Activated naive CD4-positive, alpha-beta T cell treated with anti-CD3 and anti-CD28 coated beads, Interleukin-2, amount 50 U/mL, for 24 hours (primary cell): ENCODE data around the gene HOXA10.

Source experiments
- H3K27ac Mint-ChIP-seq: one replicate; pipeline ENCODE4 v1.8.0; 2021; ENCODE audit warnings: mild to moderate bottlenecking, mixed read lengths
- H3K27me3 Mint-ChIP-seq: one replicate; pipeline ENCODE4 v1.8.0; 2021; ENCODE audit warnings: mixed read lengths
- H3K36me3 Mint-ChIP-seq: one replicate; pipeline ENCODE4 v1.8.0; 2021; ENCODE audit warnings: mixed read lengths
- H3K4me1 Mint-ChIP-seq: one replicate; pipeline ENCODE4 v1.8.0; 2021; ENCODE audit warnings: mixed read lengths
- H3K4me3 Mint-ChIP-seq: one replicate; pipeline ENCODE4 v1.8.0; 2021; ENCODE audit warnings: mild to moderate bottlenecking, mixed read lengths
- H3K9me3 Mint-ChIP-seq: one replicate; pipeline ENCODE4 v1.8.0; 2021; ENCODE audit warnings: mixed read lengths

HOXA10 gene

GRCh38 chr7:27151341-27151930 lies 22.7 kb downstream of the HOXA10 start:
- peak overlapping the region; percentile 80 for H3K4me3 Mint-ChIP-seq
- H3K36me3 Mint-ChIP-seq, result peaks cover 3% of the 10 kb centered on the region
- H3K4me1 Mint-ChIP-seq, result peaks cover 56% of the 10 kb centered on the region
- peak overlapping the region; percentile 91 for H3K27ac Mint-ChIP-seq
- H3K9me3 Mint-ChIP-seq, result no peaks in the 10 kb centered on the region
- peaks cover 69% of the 10 kb centered on the region for H3K27me3 Mint-ChIP-seq

GRCh38 chr7:27150568-27151340 lies 23.4 kb downstream of the HOXA10 start:
- Mint-ChIP-seq H3K4me1 (peaks cover 50% of the 10 kb centered on the region), H3K27ac (no peak overlapping the region), H3K27me3 (peaks cover 72% of the 10 kb centered on the region), H3K4me3 (peak overlapping the region; percentile 80), H3K36me3 (peaks cover 3% of the 10 kb centered on the region), H3K9me3 (no peaks in the 10 kb centered on the region)

- Mint-ChIP-seq H3K4me3 (no peak overlapping the region), H3K27me3 (peaks cover 69% of the 10 kb centered on the region), H3K4me1 (peaks cover 43% of the 10 kb centered on the region), H3K27ac (no peak overlapping the region), H3K9me3 (no peaks in the 10 kb centered on the region), H3K36me3 (peaks cover 3% of the 10 kb centered on the region)
These were observed 24.1 kb downstream of the HOXA10 start for GRCh38 chr7:27149842-27150567.

GRCh38 chr7:27148756-27149641 lies 25.1 kb downstream of the HOXA10 start:
- Mint-ChIP-seq H3K27me3 (peaks cover 63% of the 10 kb centered on the region), H3K4me3 (no peak overlapping the region), H3K4me1 (peaks cover 33% of the 10 kb centered on the region), H3K9me3 (no peaks in the 10 kb centered on the region), H3K27ac (no peak overlapping the region), H3K36me3 (no peaks in the 10 kb centered on the region)

DNA sequence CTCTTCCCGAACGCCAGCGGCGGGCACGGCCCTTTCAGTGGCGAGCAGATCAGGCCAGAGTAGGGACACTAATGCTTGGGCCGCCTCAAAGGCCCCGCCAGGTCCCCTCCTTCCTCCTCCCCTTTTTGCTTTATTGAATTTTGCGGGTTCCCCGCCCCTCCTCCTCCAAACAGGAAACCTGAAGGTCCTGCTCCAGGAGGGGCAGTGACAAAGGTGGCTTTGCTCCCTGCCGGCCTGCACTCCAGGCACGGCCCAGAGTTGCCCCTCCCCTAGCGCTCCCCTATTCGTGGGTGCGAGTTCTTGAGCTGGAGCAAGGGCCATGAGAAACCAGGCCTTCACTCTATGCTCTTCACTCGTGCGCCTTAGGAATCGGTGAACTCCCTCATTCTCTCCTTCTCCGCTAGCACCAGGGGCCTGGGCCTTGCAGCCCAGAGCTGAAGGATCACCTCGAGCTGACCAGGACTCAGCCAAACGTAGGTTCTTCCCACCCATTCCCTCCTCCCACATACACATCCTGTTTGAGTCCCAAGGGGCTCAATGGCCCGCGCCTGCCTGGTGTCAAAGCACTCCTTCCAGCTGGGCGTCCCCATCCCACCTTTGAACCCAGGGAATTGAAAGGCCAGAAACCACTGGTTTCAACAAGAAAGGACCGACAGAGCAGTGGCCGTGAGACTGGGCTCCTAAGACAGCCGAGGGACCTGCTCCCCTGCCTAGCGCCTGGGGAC lies 25.9 kb downstream of the HOXA10 start:
- peaks cover 26% of the 10 kb centered on the region for H3K4me1 Mint-ChIP-seq
- H3K27me3 Mint-ChIP-seq, result peaks cover 55% of the 10 kb centered on the region
- H3K36me3 Mint-ChIP-seq, result no peaks in the 10 kb centered on the region
- H3K27ac Mint-ChIP-seq, result peak overlapping the region; percentile 62
- no peaks in the 10 kb centered on the region for H3K9me3 Mint-ChIP-seq
- H3K4me3 Mint-ChIP-seq, result peak overlapping the region; percentile 76

DNA sequence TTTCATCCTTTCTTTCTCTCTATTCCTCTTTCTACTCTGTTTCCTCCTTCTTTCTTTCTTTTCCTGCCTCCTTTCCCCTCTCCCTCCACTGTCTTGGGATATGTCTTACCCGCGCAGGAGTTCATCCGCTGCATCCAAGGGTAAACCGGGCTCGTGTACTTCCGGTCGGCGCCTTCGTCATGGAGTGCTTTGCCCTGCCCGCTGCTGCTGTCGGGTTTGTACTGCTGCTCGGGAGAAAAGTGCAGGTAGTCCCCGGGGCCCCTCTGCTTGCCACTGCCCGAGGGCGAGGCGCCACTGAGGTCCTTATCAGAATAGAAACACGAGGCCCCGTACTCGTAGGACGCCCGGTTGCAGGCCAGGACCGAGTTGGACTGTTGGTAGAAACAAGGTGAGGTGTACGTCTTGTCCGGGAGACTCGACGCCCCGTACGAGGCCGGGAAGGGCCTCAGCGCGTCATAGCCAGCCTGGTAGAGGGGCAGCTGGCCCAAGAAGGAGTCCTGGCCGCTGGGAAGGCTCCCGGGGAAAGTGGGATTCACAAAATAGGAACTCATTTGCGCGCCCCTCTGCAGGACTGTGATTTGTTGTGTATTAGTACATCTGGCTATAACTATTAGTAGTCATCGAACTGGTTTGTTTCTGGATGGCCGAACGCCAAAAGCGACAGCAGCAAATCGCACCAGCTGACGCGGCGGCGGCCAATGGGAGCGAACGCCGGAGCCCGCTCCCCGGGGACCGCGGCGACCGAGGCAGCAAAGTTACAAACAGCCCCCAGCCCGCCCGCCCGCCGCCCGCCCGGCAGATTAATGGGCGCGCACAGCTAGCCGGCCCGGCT lies 26.7 kb downstream of the HOXA10 start, which contains the start of gene HOXA6:
HOXA6 (minus strand) TSS at position 576 of the 832 bp plus-strand sequence; CDS start at position 551, 25 bp downstream.
- H3K27ac Mint-ChIP-seq, result peak within 1 kb of the TSS; percentile 62

GRCh38 chr7:27146491-27147198 lies 27.5 kb downstream of the HOXA10 start:
- Mint-ChIP-seq H3K4me1 (peaks cover 21% of the 10 kb centered on the region), H3K4me3 (no peak overlapping the region), H3K27me3 (peaks cover 53% of the 10 kb centered on the region), H3K9me3 (no peaks in the 10 kb centered on the region), H3K36me3 (no peaks in the 10 kb centered on the region), H3K27ac (no peak overlapping the region)

More for the DNA sequence above, 26.7 kb downstream of the HOXA10 start, which contains the start of gene HOXA6:
- H3K27me3 Mint-ChIP-seq, result peaks cover 57% of the 10 kb centered on the region
- H3K9me3 Mint-ChIP-seq, result no peaks in the 10 kb centered on the region
- peaks cover 26% of the 10 kb centered on the region for H3K4me1 Mint-ChIP-seq
- peak within 1 kb of the TSS; percentile 76 for H3K4me3 Mint-ChIP-seq
- no peaks in the 10 kb centered on the region for H3K36me3 Mint-ChIP-seq

- H3K36me3 Mint-ChIP-seq, result no peaks in the 10 kb centered on the region
- peaks cover 52% of the 10 kb centered on the region for H3K27me3 Mint-ChIP-seq
- H3K9me3 Mint-ChIP-seq, result no peaks in the 10 kb centered on the region
- H3K4me3 Mint-ChIP-seq, result no peak overlapping the region
- H3K4me1 Mint-ChIP-seq, result peaks cover 14% of the 10 kb centered on the region
- H3K27ac Mint-ChIP-seq, result no peak overlapping the region
These were observed 28.2 kb downstream of the HOXA10 start for GRCh38 chr7:27145914-27146412.

DNA sequence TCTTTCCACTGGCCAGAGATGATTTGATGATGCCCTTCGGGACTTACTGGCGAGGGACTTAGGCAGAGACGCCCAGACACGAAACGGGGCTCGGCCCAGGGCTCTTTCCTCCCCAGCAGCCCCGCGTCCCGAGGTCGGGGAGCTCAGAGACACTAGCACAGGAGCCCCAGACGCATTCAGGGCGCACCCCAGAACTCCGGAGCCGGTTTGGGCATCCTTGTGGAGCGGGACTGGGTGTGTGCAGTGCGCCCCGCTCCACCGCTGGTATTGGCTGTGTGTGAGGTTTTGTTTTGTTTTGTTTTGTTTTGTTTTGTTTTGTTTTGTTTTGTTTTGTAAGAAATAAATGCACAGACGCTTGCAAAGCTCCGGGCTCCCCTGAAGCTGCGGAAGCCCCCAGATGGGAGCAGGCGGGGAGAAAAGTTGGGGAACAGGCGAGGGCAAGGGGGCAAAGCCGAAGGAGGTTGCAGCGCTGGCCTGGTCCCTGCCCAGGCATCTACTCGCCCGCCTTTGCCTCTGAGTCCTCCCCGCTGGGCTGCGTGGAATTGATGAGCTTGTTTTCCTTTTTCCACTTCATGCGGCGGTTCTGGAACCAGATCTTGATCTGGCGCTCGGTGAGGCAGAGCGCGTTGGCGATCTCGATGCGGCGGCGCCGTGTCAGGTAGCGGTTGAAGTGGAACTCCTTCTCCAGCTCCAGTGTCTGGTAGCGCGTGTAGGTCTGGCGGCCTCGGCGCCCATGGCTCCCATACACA lies 28.8 kb downstream of the HOXA10 start:
- H3K27me3 Mint-ChIP-seq, result peaks cover 49% of the 10 kb centered on the region

DNA sequence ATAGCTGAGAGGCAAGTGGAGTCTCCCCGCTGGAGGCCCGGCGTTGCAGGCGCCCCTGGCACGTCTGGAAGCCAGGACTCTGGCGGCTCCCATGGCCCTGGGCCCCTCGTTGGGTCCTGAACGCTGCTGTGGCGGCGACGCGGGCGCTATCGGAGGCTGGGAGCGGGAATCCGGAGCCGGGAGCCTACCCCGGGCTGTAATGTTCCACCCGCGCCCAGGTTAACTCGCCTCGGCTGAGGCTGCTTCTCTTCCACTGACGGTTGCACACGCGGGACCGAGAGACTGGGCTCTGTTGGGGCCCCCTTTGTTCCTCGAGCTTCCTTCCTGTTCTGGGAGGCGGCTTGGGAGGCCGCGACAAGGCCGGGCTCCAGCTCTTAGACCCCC lies 29.3 kb downstream of the HOXA10 start:
- Mint-ChIP-seq H3K4me1 (peaks cover 7% of the 10 kb centered on the region), H3K36me3 (no peaks in the 10 kb centered on the region), H3K27me3 (peaks cover 43% of the 10 kb centered on the region), H3K9me3 (no peaks in the 10 kb centered on the region), H3K4me3 (no peak overlapping the region), H3K27ac (no peak overlapping the region)

More for the DNA sequence above, 28.8 kb downstream of the HOXA10 start:
- no peaks in the 10 kb centered on the region for H3K36me3 Mint-ChIP-seq
- H3K4me3 Mint-ChIP-seq, result no peak overlapping the region
- peaks cover 7% of the 10 kb centered on the region for H3K4me1 Mint-ChIP-seq
- H3K9me3 Mint-ChIP-seq, result no peaks in the 10 kb centered on the region
- H3K27ac Mint-ChIP-seq, result peak overlapping the region; percentile 41

GRCh38 chr7:27143950-27144780 lies 30.0 kb downstream of the HOXA10 start:
- H3K4me1 Mint-ChIP-seq, result peaks cover 7% of the 10 kb centered on the region
- no peak overlapping the region for H3K4me3 Mint-ChIP-seq
- peaks cover 39% of the 10 kb centered on the region for H3K27me3 Mint-ChIP-seq
- no peaks in the 10 kb centered on the region for H3K9me3 Mint-ChIP-seq
- no peak overlapping the region for H3K27ac Mint-ChIP-seq
- H3K36me3 Mint-ChIP-seq, result no peaks in the 10 kb centered on the region
